Measurements from ENCODE around the gene ALOXE3.

- TF ChIP-seq CTCF (IDR thresholded peaks at IDR 0.05) (no peak), POLR2A (IDR thresholded peaks at IDR 0.05) (no peak), EP300 (IDR thresholded peaks at IDR 0.05) (no peak), POLR2AphosphoS5 (IDR thresholded peaks at IDR 0.05) (no peak)
These were observed 45.4 kb downstream of the ALOXE3 start for GRCh38 chr17:8072729-8073461.

All from sigmoid colon (tissue), 4 donors.